22Rv1 (cell line): ENCODE measurements around the gene NUDT17.

ENCODE experiments used
- CTCF ChIP-seq: fragments of 450-650 bp; IDR thresholded peaks from 2 replicates; pipeline ENCODE4 v1.5.1; 2017; ENCODE audit warnings: mild to moderate bottlenecking
- ZFX ChIP-seq: fragments of 450-650 bp; IDR thresholded peaks from 2 replicates; pipeline ENCODE4 v1.6.1; 2017; ENCODE audit warnings: antibody characterized with exemption, borderline replicate concordance

DNA sequence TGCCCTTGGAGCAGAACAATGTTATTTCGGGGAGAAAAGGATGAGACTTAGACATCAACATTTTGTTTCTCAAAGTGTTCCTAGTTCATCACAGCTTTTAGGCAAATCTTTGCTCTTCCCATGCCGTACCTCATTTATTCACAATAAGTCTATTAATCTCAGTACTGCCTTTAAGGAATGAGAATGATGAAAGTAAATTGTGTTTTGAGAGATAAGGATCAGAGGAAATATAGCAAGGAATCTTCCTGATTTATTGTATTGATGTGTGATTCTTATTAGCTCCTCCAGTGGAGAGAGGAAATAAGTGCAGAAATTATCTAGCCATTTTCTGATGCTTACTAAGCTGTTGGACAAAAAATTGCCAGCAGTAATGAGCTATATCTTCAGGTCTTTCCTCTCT, 19.4 kb upstream of the NUDT17 start:
- TF ChIP-seq CTCF (no peak), ZFX (no peak)
